Measurements from ENCODE around the gene NEK10. TPM values are rescaled to one million over a fixed set of nuclear protein-coding genes. Genes with fewer than 3 reads are reported as not detected.

NEK10 gene
- total RNA-seq, 4 donors from 2014 or later: 1.6 to 2.6 (median 2.0) TPM

DNA sequence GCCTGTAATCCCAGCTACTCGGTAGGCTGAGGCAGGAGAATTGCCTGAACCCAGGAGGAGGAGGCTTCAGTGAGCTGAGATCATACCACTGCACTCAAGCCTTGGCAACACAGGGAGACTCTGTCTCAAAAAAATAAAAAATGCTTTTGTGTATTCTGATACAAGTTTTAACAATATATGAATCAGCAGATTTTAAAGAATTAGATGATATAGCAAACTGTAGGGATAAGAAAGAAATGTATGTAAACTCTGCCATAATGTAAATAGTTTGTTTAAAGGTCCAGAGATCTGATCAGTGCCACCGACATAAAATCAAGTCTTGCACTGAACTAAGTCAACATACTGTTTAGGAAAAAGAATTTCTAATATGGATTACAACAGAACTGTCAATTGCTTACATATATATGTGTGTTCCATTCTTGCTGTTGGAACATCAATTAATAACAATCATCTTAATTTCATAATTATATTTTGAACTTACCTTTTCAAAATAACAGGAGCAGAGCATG, 208.3 kb downstream of the NEK10 start:
- Histone ChIP-seq H3K4me1 (peaks cover 0 to 6% of the 10 kb centered on the region in 2 donors), H3K27me3 (no peaks in the 10 kb centered on the region), H3K36me3 (no peaks in the 10 kb centered on the region), H3K4me3 (replicated peaks in 1 of 3) (no peak overlapping the region), H3K9me3 (no peaks in the 10 kb centered on the region), H3K27ac (no peak overlapping the region)
- TF ChIP-seq, protein P1, sequence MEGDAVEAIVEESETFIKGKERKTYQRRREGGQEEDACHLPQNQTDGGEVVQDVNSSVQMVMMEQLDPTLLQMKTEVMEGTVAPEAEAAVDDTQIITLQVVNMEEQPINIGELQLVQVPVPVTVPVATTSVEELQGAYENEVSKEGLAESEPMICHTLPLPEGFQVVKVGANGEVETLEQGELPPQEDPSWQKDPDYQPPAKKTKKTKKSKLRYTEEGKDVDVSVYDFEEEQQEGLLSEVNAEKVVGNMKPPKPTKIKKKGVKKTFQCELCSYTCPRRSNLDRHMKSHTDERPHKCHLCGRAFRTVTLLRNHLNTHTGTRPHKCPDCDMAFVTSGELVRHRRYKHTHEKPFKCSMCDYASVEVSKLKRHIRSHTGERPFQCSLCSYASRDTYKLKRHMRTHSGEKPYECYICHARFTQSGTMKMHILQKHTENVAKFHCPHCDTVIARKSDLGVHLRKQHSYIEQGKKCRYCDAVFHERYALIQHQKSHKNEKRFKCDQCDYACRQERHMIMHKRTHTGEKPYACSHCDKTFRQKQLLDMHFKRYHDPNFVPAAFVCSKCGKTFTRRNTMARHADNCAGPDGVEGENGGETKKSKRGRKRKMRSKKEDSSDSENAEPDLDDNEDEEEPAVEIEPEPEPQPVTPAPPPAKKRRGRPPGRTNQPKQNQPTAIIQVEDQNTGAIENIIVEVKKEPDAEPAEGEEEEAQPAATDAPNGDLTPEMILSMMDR (IDR thresholded peaks at IDR 0.05): no peak
- TF ChIP-seq POLR2A (IDR thresholded peaks at IDR 0.05): no peak
- DNase-seq: no peak
- intact Hi-C loops (cut with DNase I): no loop called here
- 83 to 88% methylated on average over 2 of the region's 2 CpGs for WGBS, 2 donors

DNA sequence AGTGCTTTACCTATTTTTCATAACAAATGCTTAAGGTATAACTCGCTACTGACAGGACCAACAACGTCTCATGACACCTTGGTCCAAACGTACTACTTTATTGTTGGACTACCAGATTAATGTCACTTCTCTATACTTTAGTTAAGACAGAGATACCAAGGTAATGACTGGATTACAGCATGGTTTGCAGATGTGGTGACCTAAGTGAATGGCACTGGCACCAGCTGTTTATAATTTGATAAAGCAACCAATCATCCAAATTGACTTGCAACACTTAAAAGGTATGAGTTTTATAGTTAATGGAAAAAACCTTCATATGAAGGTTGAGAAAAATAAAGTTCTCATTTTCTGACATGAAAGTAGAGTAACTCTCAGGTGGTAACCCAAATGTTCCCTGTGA, 209.0 kb downstream of the NEK10 start:
- intact Hi-C loops (cut with DNase I): no loop called here
- no peak overlapping the region for H3K4me3 ChIP-seq (replicated peaks in 1 of 3)

DNA sequence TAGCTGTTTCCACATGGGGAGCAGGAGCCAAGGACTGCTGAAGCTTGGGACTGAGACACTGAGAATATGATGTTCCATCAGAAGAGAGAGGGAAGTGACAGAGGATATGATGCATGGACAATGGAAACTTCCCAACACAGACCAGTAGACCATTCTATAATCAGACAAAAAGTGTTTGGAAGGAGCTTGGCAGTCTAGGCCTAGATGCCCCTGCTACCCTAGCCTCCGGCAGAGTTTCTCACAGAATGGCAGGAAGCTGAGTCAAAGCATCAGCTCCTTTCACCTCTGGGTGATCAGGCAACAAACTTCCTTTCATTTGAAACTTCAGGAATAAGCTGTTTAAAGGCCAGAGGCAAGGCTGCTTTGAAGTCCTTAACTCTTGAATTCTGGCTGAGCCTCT, 222.0 kb downstream of the NEK10 start:
- H3K27me3 ChIP-seq: no peaks in the 10 kb centered on the region
- DNase-seq: no peak

More for the DNA sequence above, 209.0 kb downstream of the NEK10 start:
- Histone ChIP-seq H3K36me3 (no peaks in the 10 kb centered on the region), H3K27ac (no peak overlapping the region), H3K27me3 (no peaks in the 10 kb centered on the region), H3K4me1 (no peaks in the 10 kb centered on the region), H3K9me3 (no peaks in the 10 kb centered on the region)
- TF ChIP-seq, protein P1 (IDR thresholded peaks at IDR 0.05): no peak
- no peak for TF ChIP-seq POLR2A (IDR thresholded peaks at IDR 0.05)
- DNase-seq: no peak
- 95 to 97% methylated on average over 3 of the region's 3 CpGs for WGBS, 2 donors

DNA sequence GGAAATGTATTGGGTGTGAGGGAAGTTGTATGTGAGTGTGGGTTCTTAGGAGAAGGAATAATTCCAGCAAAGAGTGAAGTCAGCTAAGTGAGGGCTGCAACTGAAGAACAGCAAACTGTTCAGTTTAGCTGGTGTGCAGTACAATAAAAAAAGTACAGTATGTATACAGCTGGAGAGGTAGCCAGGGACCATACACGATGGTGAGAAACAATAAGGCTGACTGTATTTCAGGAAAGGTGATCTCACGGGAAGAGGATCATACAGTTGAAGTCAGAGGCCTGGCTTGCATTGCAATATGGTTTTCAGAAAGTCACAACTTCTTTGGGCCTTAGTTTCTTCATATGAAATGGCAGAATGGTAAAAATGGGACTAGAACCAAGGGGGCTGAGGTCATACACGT, 222.4 kb downstream of the NEK10 start:
- Histone ChIP-seq H3K9me3 (no peaks in the 10 kb centered on the region), H3K4me1 (no peaks in the 10 kb centered on the region), H3K27ac (no peak overlapping the region), H3K4me3 (replicated peaks in 1 of 3) (no peak overlapping the region), H3K27me3 (no peaks in the 10 kb centered on the region), H3K36me3 (no peaks in the 10 kb centered on the region)
- WGBS, 2 donors: 70 to 80% methylated on average over 3 of the region's 3 CpGs
- intact Hi-C loops (cut with DNase I): no loop called here
- no peak for TF ChIP-seq POLR2A (IDR thresholded peaks at IDR 0.05)
- TF ChIP-seq, protein P1 (IDR thresholded peaks at IDR 0.05): no peak
- no peak for DNase-seq

More for the DNA sequence above, 222.0 kb downstream of the NEK10 start:
- TF ChIP-seq POLR2A (IDR thresholded peaks at IDR 0.05): no peak
- TF ChIP-seq, protein P1 (IDR thresholded peaks at IDR 0.05): no peak
- Histone ChIP-seq H3K27ac (no peak overlapping the region), H3K36me3 (no peaks in the 10 kb centered on the region), H3K4me1 (no peaks in the 10 kb centered on the region), H3K4me3 (replicated peaks in 1 of 3) (no peak overlapping the region), H3K9me3 (no peaks in the 10 kb centered on the region)
- intact Hi-C loops (cut with DNase I): no loop called here
- WGBS, 2 donors: 89 to 92% methylated on average over 1 of the region's 1 CpG

DNA sequence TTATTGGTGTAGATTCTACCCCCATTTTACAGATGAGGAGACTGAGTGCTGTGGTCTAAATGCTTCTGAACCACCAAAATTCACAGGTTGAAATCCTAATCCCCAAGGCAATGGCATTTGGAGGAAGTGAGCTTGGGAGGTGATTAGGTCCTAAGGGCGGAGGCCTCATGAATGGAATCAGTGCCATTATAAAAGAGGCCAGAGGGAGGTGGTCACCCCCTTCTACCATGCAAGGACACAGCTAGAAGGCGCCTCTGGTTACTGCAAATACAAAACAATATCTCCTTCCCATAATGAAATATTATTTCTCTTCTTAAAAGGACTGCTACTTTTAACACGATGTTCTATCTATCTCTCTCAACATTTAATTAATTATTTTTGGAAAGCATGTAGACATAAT, 223.5 kb downstream of the NEK10 start:
- H3K9me3 ChIP-seq: no peaks in the 10 kb centered on the region
- H3K4me1 ChIP-seq: no peaks in the 10 kb centered on the region
- H3K36me3 ChIP-seq: no peaks in the 10 kb centered on the region
- H3K27ac ChIP-seq: no peak overlapping the region
- intact Hi-C loops (cut with DNase I): no loop called here
- no peak overlapping the region for H3K4me3 ChIP-seq (replicated peaks in 1 of 3)
- no peaks in the 10 kb centered on the region for H3K27me3 ChIP-seq
- WGBS, 2 donors: 90 to 99% methylated on average over 3 of the region's 3 CpGs
- TF ChIP-seq POLR2A (IDR thresholded peaks at IDR 0.05): no peak
- TF ChIP-seq, protein P1 (IDR thresholded peaks at IDR 0.05): no peak
- DNase-seq: no peak

Measured in thyroid gland (tissue), 4 donors.